IPS-18a (cell line): ENCODE data around the gene SPRR2E.
"Not testable (repeated sequence)": the region's sequence is repeated elsewhere in the genome, so short reads cannot be mapped to it uniquely, and the experiment has no call there.

Experiments
- H3K27ac ChIP-seq: one replicate; pipeline ENCODE4 v1.5.1; 2013; ENCODE audit warnings: low read length
- H3K27me3 ChIP-seq: one replicate; pipeline ENCODE4 v1.6.1; 2013; ENCODE audit warnings: mild to moderate bottlenecking, low read length; ENCODE audit not compliant: control insufficient read depth, insufficient read depth
- H3K36me3 ChIP-seq: one replicate; pipeline ENCODE4 v1.6.1; 2013; ENCODE audit warnings: low read depth, low read length; ENCODE audit not compliant: control insufficient read depth
- H3K4me1 ChIP-seq: one replicate; pipeline ENCODE4 v1.6.1; 2013; ENCODE audit warnings: low read depth, low read length; ENCODE audit not compliant: control insufficient read depth
- H3K4me3 ChIP-seq: one replicate; pipeline ENCODE4 v1.5.1; 2013; ENCODE audit warnings: low read length
- H3K9ac ChIP-seq: one replicate; pipeline ENCODE4 v1.6.1; 2013; ENCODE audit warnings: mild to moderate bottlenecking, low read length, moderate library complexity
- H3K9me3 ChIP-seq: one replicate; pipeline ENCODE4 v1.6.1; 2013; ENCODE audit warnings: low read depth, low read length; ENCODE audit not compliant: control insufficient read depth

Gene SPRR2E

DNA sequence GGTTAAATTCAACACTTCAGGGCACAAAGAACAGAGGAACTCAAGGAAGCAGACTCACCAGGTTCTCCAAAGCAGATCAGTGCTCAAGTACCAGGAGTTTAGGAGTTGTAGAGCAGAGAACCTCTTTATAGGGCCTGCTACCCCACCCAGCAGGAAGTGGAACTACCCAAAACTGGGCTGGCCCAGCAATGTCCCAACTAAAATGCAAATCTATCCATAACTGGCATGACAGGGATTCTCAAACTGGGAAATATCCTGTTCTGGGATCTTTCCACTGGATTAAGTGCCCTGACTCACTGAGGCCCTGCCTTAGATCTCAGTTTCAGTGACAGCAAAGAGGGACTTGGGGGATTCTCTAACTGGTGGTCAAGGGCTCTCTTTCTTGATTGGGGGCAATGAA lies at the start of gene SPRR2E:
SPRR2E (minus strand) TSS at position 101 of the 400 bp plus-strand sequence. CDS start 775 bp downstream, outside the sequence.
- Histone ChIP-seq H3K9ac (no peak within 1 kb of the TSS), H3K27me3 (no peaks in the 10 kb centered on the region), H3K4me1 (no peaks in the 10 kb centered on the region), H3K27ac (no peak within 1 kb of the TSS), H3K36me3 (no peaks in the 10 kb centered on the region), H3K9me3 (no peaks in the 10 kb centered on the region), H3K4me3 (no peak within 1 kb of the TSS)

GRCh38 chr1:153141377-153141776 lies 47.1 kb upstream of the SPRR2E start:
- Histone ChIP-seq H3K27me3 (no peaks in the 10 kb centered on the region), H3K9ac (no peak overlapping the region), H3K4me3 (no peak overlapping the region), H3K36me3 (no peaks in the 10 kb centered on the region), H3K4me1 (no peaks in the 10 kb centered on the region), H3K9me3 (no peaks in the 10 kb centered on the region), H3K27ac (no peak overlapping the region)

DNA sequence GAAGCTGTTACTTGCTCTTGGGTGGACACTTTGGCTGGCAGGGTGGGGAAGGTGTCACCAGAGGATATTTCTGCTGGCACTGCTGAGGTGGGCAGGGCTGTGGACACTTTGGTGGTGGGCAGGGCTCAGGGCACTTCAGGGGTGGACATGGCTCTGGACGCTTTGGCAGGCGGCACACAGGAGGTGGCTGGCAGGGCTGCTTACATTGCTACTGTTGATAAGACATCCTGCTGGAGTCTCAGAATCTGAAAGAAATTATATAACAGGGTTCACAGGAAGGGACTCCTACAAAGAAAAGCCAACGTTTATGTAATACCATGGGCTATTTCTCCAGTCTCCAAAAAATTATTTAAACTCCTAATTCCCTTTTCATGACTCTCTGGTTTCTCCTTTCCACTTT lies 46.2 kb upstream of the SPRR2E start:
- Histone ChIP-seq H3K4me1 (peaks cover 4% of the 10 kb centered on the region), H3K4me3 (no peak overlapping the region), H3K36me3 (no peaks in the 10 kb centered on the region), H3K27ac (no peak overlapping the region), H3K27me3 (no peaks in the 10 kb centered on the region), H3K9me3 (no peaks in the 10 kb centered on the region), H3K9ac (no peak overlapping the region)

- Histone ChIP-seq H3K27me3 (no peaks in the 10 kb centered on the region), H3K27ac (no peak overlapping the region), H3K4me3 (no peak overlapping the region), H3K9ac (no peak overlapping the region), H3K4me1 (peaks cover 12% of the 10 kb centered on the region), H3K36me3 (no peaks in the 10 kb centered on the region), H3K9me3 (no peaks in the 10 kb centered on the region)
Observed at GRCh38 chr1:153133743-153134142, 39.4 kb upstream of the SPRR2E start.

- Histone ChIP-seq H3K27ac (no peak overlapping the region), H3K9ac (no peak overlapping the region), H3K4me1 (peaks cover 12% of the 10 kb centered on the region), H3K9me3 (no peaks in the 10 kb centered on the region), H3K27me3 (no peaks in the 10 kb centered on the region), H3K4me3 (no peak overlapping the region), H3K36me3 (no peaks in the 10 kb centered on the region)
Observed at GRCh38 chr1:153133267-153133666, 38.9 kb upstream of the SPRR2E start.

- H3K36me3 ChIP-seq, H3K9ac ChIP-seq, H3K27ac ChIP-seq, H3K27me3 ChIP-seq, H3K9me3 ChIP-seq, H3K4me3 ChIP-seq: not testable (repeated sequence)
- peaks cover 17% of the 10 kb centered on the region for H3K4me1 ChIP-seq
Observed at GRCh38 chr1:153128688-153129087, 34.4 kb upstream of the SPRR2E start.

GRCh38 chr1:153127296-153127695 lies 33.0 kb upstream of the SPRR2E start:
- no peak overlapping the region for H3K9ac ChIP-seq
- peaks cover 3% of the 10 kb centered on the region for H3K9me3 ChIP-seq
- no peak overlapping the region for H3K4me3 ChIP-seq
- no peaks in the 10 kb centered on the region for H3K27me3 ChIP-seq
- H3K27ac ChIP-seq: no peak overlapping the region
- H3K4me1 ChIP-seq: peaks cover 25% of the 10 kb centered on the region
- no peaks in the 10 kb centered on the region for H3K36me3 ChIP-seq

DNA sequence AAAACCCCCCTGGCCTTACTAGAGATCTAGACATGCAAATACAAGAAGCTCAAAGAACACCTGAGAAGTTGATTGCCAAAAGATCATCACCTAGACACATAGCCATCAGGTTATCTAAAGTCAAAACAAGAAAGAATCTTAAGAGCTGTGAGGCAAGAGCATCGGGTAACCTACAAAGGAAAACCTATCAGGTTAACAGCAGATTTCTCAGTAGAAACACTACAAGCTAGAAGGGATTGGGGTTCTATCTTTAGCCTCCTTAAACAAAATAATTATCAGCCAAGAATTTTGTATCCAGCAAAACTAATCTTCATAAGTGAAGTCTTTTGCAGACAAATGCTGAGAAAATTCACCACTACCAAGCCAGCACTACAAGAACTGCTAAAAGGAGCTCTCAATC lies 31.2 kb upstream of the SPRR2E start:
- Histone ChIP-seq H3K4me1 (peaks cover 23% of the 10 kb centered on the region), H3K4me3 (no peak overlapping the region), H3K9ac (no peak overlapping the region), H3K27ac (no peak overlapping the region), H3K9me3 (peaks cover 3% of the 10 kb centered on the region), H3K36me3 (no peaks in the 10 kb centered on the region), H3K27me3 (no peaks in the 10 kb centered on the region)

GRCh38 chr1:153123793-153124192 lies 29.5 kb upstream of the SPRR2E start:
- Histone ChIP-seq H3K4me1 (peaks cover 23% of the 10 kb centered on the region), H3K9ac (peak overlapping the region; percentile 48)
- not testable (repeated sequence) for H3K27me3 ChIP-seq, H3K27ac ChIP-seq, H3K36me3 ChIP-seq, H3K4me3 ChIP-seq, H3K9me3 ChIP-seq

DNA sequence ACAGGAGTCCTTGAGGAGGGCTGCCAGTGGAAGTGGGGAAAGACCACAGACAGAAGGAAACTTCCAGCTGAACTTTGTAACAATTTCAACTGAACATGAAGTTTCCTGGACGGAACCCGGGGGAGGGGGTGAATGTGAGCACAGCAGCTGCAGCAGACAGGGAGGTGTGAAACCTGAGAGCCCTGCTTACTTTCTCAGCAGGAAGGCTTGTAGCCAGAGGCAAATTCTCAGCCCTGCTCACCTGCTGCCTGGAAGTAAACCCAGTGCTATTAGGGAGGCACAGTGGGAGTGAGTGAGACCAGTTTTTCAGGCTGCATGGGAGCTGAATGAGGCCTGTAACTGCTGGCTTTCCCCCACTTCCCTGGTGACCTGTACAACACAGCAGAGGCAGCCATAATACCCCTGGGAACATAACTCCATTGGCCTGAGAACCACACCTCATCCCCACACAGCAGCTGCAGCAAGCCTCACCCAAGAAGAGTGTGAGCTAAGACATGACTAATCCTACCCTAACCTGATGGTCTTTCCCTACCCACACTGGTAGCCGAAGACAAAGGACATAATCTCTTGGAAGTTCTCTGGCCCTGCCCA lies 28.6 kb upstream of the SPRR2E start:
- H3K9me3 ChIP-seq: peaks cover 3% of the 10 kb centered on the region
- peak overlapping the region; percentile 9 for H3K27ac ChIP-seq
- H3K27me3 ChIP-seq: no peaks in the 10 kb centered on the region
- H3K9ac ChIP-seq: peak overlapping the region; percentile 48
- H3K36me3 ChIP-seq: no peaks in the 10 kb centered on the region
- peak overlapping the region; percentile 25 for H3K4me3 ChIP-seq
- H3K4me1 ChIP-seq: peaks cover 23% of the 10 kb centered on the region

DNA sequence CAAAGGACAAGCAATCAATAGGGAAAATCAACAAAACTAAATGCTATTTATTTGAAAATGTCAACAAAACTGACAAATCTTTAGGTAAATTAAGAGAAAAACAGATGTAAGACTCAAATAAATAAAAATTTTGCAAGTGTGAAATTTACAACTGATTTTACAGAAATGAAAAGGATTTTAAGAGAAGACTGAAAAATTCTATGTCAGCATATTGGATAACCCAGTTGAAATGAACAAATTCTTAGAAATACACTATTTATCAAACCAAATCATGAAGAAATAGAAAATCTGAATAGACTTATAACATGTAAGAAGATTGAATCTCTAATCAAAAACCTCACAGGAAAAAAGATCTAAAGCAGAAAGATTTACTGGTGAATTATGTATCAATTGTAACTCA lies 26.6 kb upstream of the SPRR2E start:
- H3K27me3 ChIP-seq: no peaks in the 10 kb centered on the region
- H3K27ac ChIP-seq: no peak overlapping the region
- H3K9ac ChIP-seq: no peak overlapping the region
- H3K4me3 ChIP-seq: no peak overlapping the region
- H3K4me1 ChIP-seq: peaks cover 15% of the 10 kb centered on the region
- H3K9me3 ChIP-seq: peaks cover 3% of the 10 kb centered on the region
- H3K36me3 ChIP-seq: no peaks in the 10 kb centered on the region

- H3K9ac ChIP-seq: no peak overlapping the region
- peaks cover 10% of the 10 kb centered on the region for H3K4me1 ChIP-seq
- H3K9me3 ChIP-seq: no peaks in the 10 kb centered on the region
- H3K27ac ChIP-seq: no peak overlapping the region
- no peak overlapping the region for H3K4me3 ChIP-seq
- H3K36me3 ChIP-seq: no peaks in the 10 kb centered on the region
- no peaks in the 10 kb centered on the region for H3K27me3 ChIP-seq
Observed at GRCh38 chr1:153119491-153119971, 25.2 kb upstream of the SPRR2E start.
